GM19043 (cell line): ENCODE results near the gene TCF23.
"Not testable (repeated sequence)": the region's sequence is repeated elsewhere in the genome, so short reads cannot be mapped to it uniquely, and the experiment has no call there.

Source experiments
- ATAC-seq: cut with Tn5 transposase; IDR thresholded peaks from one replicate; pipeline ENCODE4 v1.9.1; 2021; ENCODE audit warnings: low read depth; ENCODE audit not compliant: unreplicated experiment

The TCF23 gene

DNA sequence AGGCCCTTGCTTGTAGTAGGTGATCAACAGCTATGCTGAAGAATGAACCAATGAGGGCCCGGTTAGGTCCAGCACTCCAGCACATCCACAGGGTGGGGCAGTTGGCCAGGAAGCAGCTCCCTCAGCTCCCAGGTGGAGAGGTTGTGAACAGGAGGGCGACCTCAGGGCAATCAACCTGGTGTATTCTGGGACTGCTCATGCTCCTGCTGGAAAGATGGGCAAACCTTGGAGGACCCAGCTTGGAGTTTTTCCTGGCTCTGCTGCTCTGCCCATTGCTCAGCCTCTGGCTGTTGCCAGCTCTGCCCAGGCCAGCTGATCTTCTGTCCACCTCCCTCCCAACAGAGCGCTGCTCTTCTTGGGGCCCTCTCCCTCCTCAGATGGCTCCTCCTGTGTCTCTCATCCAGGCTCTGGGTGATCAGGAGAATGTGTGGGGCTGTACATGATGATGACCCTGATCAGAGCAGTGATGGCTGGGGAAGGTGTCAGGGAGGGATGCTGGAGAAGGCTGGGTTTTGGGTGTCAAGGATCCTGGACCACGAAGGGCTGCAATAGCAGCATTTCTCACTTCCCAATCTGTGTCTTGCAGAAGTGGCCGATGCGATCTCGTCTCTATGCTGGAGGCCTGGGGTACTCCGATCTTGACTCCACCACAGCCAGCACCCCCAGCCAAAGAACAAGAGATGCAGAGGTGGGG, 3.4 kb downstream of the TCF23 start:
- ATAC-seq, result no peak

DNA sequence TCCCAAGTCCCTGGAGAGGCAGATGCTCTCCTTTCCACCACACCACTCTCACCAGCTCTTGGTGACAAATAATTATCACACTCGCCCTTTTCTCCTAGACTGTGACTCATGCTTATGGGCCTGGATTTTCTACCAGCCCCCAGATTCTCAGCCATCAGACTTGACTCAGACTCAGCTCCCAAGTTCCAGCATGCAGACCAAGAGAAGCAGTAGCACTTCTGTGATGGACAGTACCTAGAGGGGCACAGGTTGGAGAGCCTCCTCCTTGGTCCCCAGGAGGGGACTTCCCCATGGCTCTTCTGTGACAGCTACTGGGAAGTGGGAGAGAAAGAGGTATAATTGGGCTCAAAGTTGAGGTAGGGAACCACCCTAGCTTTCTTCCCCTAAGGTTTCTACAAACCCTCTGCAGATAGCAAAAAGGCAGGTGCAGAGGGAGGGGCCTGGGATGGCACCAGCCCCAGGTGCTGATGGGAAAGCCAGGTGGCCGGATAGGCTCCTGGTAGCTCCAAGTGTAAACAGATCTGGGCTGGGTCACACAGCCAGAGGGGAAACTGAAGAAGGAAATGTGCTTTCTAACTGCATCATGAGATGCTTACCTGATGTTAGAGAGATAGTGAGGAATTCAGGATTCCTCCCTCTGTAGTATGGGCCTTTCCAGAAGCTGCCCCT, 4.1 kb downstream of the TCF23 start:
- no peak for ATAC-seq

DNA sequence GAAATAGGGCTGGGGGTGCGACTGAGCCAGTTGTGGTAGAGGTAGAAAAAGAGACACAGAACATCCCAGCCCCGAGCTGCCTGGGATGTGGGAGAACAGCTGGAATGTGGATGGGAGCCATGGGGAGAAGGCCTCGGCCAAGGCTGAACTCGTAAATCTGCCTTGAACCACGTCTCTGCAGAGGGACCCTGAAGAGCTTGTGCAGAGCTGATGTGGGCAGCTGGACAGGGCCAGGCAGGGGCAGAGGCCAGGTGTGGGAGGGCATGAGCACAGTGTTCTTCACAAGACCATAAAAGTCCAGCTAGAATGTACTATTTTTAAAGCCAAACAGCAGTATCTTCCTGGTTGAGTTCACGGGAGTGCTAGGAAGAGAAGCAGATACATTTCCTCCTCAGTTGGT, 5.7 kb downstream of the TCF23 start:
- ATAC-seq, result no peak

DNA sequence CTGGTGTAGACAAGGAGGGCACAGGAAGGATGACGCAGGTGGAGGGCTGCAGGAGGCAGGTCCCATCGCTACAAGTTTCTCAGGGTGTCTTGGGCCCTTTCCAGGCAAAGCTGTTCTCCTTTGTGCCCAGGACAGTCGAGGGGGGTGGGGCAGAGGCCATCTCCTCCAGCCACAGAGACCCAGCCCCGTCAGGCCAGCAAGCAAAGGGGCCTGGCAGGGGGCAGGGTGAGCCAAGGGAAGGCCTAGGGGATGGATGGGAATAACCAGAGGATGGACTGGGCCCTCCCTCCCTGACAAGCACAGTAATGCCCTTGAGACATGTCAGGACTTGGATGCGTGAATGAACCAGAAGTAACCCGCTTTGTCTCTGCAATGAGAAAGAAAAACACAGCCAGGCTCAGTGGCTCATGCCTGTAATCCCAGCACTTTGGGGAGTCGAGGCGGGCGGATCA, 6.3 kb downstream of the TCF23 start:
- no peak for ATAC-seq

DNA sequence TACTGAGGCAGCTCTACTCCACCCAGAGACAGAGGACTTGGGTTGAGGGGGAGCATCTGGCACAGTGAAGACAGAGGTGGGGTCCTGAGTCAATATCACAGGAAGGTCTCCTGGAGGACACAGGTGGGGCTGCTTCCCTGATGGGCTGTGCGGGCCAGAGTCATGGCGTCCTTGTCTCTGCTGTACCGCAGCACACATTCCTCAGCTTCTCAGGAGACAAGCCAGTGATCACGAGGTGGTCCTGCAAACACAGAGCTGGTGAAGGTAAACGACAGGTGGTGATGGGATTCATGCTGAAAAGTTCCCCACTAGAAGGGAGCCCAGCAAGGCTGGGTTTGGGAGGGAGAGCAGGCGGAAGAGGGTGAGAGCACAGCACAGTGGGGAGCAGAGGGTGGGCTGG, 9.7 kb downstream of the TCF23 start:
- no peak for ATAC-seq

DNA sequence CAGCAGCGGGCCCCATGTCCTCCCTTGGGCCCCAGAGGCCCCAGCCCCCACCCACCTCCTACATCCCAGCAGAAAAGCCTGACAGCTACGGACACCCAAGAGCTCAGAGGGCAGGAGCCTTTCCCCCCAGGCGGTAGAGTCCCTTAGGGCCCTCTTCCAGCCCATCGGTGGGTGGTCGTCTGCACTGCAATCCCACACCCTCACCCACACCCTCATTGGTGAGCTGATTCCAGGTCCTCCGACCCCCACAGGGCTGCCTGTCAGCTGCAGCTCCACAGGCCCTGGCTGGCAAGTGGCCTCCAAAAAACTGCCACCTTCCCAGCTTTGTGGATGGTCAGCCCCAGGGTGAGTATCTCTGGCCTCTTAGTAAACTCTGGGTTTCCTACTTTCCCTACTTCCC, 10.5 kb downstream of the TCF23 start:
- no peak for ATAC-seq

DNA sequence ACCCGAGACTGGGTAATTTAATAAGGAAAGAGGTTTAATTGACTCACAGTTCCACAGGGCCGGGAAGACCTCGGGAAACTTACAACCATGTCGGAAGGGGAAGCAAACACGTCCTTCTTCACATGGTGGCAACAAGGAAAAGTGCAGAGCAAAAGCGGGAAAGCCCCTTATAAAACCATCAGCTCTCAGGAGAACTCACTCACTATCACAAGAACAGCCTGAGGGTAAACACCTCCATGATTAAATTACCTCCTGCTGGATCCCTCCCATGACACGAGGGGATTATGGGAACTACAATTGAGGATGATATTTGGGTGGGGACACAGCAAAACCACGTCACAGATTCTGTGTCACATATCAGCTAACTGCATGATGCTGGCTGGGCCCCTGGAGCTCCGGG, 11.4 kb downstream of the TCF23 start:
- no peak for ATAC-seq

DNA sequence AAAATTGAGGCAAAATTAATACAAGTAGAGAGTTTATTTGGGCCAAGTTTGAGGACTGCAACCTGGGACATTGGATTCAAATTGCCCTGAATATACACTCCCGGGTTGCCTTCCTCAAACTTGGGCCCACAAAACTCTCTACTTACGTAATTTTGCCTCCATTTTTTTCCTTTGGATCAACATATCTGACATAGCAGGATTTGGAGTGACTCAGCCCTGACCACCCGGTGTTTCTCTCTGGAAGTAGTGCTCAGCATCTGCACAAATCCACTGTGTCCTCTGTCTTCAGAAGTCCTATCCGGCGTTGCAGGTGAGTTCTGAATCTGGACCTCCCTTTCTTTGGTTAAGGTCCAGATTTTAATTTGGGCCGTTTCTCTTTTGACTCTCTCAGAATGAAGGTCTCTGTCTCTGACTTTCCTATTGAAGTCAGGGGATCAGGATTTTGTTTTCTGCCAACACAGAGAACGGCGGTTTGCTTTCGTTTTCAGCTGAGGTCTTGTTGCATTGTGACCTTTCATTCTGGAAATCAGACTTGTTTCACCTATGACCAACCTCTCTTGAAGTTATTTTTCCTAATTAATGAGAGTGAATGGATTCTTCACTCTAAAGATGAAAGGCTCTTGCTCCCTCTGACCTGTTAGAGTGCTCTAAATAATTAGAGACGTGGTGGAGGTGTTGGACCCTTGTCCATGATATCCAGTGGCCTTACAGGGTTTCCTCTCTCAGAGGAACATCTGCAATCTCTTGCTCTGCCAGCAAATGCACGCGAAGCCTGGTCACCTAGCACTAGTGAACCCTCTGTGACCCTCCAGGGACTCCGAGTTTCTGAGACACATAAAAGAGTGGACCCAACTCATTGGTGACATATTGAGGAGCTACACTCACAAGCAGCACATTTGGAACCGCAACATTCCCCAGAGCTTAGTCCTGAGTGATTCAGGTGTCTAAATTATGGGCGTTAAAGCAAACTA, 13.6 kb downstream of the TCF23 start:
- ATAC-seq, result no peak

DNA sequence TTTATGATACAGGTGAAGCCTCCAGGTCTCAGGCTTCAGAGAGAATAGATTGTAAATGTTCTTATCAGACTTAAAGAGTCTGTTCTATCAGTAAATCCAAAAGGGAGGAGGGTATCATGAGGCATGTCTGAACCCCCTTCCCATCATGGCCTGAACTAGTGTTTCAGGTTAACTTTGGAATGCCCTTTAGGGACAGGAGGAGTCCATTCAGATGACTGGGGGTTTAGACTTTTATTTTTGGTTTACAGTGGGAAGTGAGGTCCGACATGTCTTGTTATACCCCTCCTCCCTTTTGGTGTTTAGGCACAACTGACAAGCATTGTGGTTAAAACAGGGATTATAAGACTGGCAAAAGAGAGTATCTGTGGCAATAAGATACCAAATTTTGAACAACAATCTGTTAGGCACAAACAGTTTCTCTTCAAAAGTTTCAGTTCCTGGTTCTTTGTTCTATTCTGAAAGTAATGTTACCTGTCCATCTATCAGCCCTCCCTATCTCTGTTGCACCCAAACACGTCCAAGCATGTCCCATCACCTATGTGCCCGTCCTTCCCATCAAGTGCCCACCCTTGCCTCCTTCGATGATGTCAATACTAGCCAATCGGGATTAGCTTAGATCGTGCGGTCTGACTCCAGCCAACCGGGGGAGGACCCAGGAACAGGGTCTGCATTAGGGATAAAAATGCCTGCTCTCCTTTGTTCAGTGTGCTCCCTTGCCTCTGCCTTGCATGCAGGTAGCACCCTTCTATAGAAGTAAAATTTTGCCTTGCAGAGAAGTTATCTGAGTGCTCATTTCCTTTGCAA, 16.4 kb downstream of the TCF23 start:
- no peak for ATAC-seq

DNA sequence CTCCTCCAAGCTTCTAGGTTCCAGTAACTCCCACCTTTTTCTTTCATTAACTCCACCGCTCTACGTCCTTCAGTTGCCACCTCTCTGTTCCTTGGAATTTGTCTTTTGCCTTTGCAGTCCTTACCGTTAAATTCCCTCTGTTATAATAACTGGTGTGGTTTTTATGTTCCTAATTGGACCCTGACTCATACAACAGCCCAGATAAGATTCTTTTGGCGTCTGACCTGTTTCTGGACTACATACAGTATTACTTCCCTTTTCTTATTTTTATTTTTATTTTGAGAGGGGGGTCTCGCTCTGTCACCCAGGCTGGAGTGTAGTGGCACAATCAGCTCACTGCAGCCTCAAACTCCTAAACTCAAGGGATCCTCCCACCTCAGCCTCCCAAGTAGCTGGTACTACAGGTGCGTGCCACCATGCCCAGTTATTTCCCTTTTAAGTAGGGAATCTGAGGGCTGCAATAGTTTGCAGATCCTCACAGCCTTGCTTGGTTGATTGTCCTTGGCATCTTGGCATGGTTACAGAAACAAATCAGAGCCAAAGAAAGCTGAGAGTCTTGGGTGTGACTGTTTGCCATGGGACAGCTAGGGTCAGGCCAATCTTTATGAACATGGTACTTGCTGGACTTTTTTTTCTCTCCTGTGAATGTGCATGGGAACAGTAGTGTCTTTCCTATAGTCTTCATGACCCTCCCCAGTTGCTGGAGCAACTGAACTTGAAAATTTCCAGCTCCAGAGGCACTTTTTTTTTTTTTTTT, 22.0 kb downstream of the TCF23 start:
- ATAC-seq, result no peak

DNA sequence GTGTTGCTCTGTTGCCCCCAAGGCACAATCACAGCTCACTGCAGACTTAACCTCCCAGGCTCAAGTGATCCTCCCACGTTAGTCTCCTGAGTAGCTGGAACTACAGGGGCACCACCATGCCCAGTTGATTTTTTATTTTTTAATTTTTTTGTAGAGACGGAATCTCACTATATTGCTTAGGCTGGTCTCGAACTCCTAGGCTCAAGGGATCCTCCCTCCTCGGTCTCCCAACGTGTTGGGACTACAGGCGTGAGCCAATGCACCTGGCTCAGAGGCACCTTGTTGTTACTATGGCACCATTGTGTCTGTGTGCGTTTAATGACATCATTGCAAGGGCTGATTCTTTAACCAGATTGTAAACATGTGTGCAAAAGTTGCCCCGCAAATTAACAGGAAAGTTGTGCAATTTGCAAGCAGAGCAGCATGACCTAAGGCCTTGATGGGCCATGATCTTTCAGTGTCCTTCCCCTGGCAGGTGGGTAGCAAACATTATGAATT, 22.6 kb downstream of the TCF23 start:
- ATAC-seq, result no peak

DNA sequence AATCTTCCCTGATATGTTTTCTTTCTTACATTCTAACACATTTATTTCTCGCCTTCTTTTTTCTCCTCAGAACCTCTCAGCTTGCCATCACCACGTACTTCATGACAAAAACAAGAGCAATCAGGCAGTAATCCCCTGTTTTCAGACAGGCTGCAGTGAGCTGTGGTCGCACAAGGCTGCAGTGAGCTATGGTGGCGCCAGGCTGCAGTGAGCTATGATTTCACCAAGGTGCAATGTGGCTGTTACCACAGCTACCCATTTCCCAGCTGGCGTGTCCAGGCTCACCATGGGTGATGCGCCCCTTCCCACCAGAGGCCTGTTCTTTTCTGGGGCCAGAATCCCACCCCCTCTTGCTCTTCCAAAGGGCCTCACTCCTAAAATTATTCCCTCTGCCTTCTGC, 25.8 kb downstream of the TCF23 start:
- no peak for ATAC-seq

DNA sequence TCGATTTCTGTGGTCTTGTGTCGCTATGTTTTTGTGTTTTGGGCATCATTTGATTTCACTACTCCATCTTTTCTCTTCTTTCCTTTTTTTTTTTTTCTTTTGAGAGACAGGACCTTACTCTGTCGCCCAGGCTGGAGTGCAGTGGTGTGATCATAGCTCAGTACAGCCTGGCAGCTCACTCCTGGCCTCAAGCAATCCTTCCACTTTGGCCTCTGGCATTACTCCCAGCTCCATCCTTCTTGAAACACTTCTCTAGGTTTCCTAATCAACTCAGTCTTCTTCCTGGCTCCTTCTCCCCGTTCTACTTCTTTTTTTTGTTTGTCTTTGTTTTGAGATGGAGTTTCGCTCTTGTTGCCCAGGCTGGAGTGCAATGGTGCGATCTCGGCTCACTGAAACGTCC, 26.5 kb downstream of the TCF23 start:
- ATAC-seq, result no peak

DNA sequence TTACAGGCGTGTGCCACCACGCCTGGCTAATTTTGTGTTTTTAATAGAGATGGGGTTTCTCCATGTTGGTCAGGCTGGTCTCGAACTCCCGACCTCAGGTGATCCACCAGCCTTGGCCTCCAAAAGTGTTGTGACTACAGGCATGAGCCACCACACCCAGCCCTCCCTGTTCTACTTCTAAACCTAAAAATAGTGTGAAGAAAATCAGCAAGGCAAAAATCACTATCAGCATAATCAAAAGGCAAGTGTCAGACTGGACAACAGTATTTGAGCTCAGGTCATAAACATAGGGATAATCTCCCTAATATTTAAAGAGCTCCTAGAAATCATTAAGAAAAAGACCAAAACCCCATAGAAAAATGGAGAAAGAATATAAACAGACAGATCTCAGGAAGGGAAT, 27.0 kb downstream of the TCF23 start:
- not testable (repeated sequence) for ATAC-seq

DNA sequence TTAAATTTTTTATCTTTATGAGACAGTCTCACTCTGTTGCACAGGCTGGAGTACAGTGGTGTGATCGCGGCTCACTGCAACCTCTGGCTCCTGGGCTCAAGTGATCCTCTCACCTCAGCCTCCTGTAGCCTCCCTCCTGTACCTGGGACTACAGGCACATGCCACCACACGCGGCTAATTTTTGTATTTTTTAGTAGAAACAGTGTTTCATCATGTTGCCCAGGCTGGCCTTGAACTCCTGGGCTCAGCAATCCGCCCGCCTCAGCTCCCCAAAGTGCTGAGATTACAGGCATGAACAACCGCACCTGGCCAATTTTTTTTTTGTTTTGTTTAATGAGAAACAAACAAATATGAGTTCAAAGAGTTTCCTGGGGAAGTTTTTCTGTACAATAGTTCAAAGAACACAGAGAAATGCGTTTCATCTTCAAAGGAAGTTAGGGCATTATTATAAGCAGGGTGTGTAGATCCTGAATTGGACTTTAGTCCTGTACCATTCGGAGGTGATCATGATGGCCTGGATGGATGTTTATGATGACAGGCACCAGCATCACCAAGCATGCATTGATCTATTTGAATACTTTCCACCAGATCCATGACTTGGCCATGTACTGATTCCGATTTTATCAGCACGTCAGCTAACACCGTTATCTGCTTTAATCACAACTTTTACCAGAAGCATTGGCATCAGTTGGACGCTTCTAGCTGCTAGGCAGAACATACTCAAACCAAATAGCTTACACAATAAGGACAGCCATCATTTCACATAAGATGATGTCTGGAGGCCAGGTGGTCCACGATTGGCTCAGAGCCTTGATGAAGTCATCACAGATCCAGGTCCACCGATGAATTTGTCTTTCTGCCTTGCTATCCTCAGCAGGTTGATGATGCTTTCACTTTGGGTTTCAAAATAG, 28.9 kb downstream of the TCF23 start:
- no peak for ATAC-seq

DNA sequence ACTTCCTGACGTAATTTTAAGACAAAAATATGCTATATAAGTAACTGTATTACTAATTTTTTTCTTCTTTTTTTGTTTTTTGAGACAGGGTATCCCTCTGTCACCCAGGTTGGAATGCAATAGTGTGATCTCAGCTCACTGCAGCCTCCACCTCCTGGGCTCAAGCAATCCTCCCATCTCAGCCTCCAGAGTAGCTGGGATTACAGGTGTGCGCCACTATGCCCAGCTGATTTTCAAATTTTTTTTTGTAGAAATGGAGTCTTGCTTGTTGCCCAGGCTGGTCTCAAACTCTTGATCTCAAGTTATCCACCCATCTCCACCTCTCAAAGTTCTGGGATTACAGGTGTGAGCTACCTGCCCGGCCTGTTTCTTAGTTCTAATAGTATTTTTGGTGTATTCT, 29.7 kb downstream of the TCF23 start:
- no peak for ATAC-seq

DNA sequence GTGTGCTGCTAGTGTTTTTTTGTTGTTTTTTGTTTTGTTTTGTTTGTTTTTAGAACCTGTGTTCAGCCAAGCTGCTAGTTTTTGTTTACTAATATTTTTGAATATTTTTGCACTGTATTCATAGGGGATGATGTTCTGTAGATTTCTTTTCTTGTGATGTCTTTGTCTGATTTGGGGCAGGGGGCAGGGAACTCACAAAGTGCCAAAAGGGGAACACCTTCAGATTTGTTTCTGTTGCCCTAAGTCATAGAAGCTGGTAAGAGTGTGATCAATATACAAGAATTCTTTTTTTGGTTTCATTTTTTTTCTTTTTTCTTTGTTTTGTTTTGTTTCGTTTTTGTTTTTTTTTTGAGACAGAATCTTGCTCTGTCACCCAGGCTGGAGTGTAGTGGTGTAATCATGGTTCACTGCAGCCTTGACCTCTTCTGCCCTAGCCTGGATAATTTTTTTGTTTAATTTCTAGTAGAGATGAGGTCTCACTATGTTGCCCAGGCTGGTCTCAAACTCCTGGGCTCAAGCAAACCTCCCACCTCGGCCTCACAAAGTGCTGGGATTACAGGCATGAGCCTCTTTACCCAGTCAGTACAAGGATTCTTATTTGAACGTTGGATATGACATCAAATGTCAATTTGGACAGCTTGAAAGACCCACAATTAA, 30.7 kb downstream of the TCF23 start:
- ATAC-seq, result no peak

DNA sequence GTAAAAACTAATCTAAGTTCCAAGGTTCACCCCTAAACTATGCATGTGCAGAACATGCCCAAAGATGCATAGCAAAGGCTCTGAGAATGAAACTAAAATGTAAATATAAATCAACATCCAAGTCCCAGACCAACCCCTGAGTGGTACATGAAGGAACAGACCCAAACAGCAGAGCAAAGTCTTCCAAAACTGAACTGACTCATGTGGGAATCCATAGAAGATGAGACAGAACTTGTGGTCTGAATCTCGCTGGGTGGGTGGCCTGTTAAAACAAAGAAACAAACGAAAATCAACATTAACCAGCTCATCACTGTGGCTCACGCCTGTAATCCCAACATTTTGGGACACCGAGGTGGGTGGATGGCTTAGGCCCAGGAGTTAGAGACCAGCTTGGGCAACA, 33.5 kb downstream of the TCF23 start:
- no peak for ATAC-seq
